ENCODE measurements around the gene EPS8L2. TPM values are rescaled to one million over a fixed set of nuclear protein-coding genes. Genes with fewer than 3 reads are reported as not detected.
A peak's percentile ranks its signal among the peaks of the same experiment; 100 is the strongest.

EPS8L2 gene
- total and polyA plus RNA-seq, 2 of the 13 experiments (the other 11 are each of a cell fraction or from before 2014, with no cell fraction given) = 89.3 to 416 TPM

DNA sequence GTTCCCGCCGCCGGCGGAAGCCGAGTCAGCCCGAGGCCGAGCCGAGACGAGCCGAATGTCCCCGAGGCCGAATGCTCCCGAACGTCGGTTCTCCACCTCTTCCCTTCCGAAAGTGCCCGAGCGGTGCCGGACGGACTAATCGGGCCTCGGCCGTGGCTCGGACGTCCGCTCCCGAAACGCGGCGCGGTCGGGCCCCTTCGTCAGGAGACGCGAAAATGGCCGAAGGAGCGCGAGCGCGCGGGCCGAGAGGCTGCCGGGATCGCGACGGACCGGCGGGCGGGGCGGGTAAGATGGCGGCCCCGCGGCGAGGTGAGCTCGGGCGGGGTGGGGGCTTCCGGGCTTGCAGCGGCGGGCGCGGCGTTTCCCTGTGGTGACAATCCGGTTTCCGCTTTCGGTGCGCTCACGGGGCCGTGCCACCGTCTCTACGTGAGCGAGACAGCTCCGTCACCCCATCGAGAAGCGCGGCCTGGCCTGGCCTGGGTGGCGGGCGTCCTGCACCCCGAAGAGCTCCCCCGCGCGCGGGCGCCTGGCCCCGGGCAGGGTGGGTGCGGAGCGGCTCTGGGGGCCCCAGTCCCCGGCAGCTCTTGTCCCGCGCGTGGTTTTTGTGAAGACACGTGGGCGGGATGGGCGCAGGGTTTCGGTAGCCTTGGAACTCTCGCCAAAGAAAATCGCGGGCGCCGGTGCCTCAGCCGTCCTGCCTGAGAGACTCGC, 10.3 kb upstream of the EPS8L2 start, which contains the start of gene TMEM80 (continued):
- TF ChIP-seq POLR2G (IDR thresholded peaks at IDR 0.05; ENCODE audit: low read depth, low read length) (peak; percentile 55), MEIS2 (CRISPR knock-in tag; IDR thresholded peaks at IDR 0.05) (peak; percentile 34; the same call in 1 of the 2 replicates), ZBTB7A (CRISPR knock-in tag; IDR thresholded peaks at IDR 0.05) (peak; percentile 18; the same call in 1 of the 2 replicates), ZNF749 (CRISPR knock-in tag; IDR thresholded peaks at IDR 0.05; ENCODE audit: borderline replicate concordance) (0 out of 2 replicates have a peak, but pooled peaks have one; percentile 42), TCF12 (IDR thresholded peaks at IDR 0.05) (no peak), TCF12 (CRISPR knock-in tag; IDR thresholded peaks at IDR 0.05) (0 out of 2 replicates have a peak, but pooled peaks have one; percentile 68), SIN3A (IDR thresholded peaks at IDR 0.05; ENCODE audit: borderline replicate concordance, low read depth, low read length) (peak; percentile 47; the same call in 1 of the 2 replicates), KDM2A (CRISPR knock-in tag; IDR thresholded peaks at IDR 0.05; ENCODE audit: borderline replicate concordance, low read depth) (peak; percentile 98), ETV6 (CRISPR knock-in tag; conservative IDR thresholded peaks at IDR 0.05) (peak; percentile 46), ARNT2 (CRISPR knock-in tag; IDR thresholded peaks at IDR 0.05; ENCODE audit: low read depth) (0 out of 2 replicates have a peak, but pooled peaks have one; percentile 80), ZNF430 (CRISPR knock-in tag; IDR thresholded peaks at IDR 0.05) (peak; percentile 63; the same call in 1 of the 2 replicates), ZNF878 (CRISPR knock-in tag; IDR thresholded peaks at IDR 0.05) (no peak; the same call in 1 of the 2 replicates), MED13 (CRISPR knock-in tag; IDR thresholded peaks at IDR 0.05) (no peak), ZNF607 (CRISPR knock-in tag; IDR thresholded peaks at IDR 0.05; ENCODE audit: borderline replicate concordance) (peak; percentile 48; the same call in 1 of the 2 replicates), SRY (CRISPR knock-in tag; IDR thresholded peaks at IDR 0.05) (peak; percentile 86; the same call in 1 of the 2 replicates), ZFYVE20 (CRISPR knock-in tag; IDR thresholded peaks at IDR 0.05; ENCODE audit: borderline replicate concordance, low read depth) (peak; percentile 55; the same call in 1 of the 2 replicates)
- TF ChIP-seq, protein P1, sequence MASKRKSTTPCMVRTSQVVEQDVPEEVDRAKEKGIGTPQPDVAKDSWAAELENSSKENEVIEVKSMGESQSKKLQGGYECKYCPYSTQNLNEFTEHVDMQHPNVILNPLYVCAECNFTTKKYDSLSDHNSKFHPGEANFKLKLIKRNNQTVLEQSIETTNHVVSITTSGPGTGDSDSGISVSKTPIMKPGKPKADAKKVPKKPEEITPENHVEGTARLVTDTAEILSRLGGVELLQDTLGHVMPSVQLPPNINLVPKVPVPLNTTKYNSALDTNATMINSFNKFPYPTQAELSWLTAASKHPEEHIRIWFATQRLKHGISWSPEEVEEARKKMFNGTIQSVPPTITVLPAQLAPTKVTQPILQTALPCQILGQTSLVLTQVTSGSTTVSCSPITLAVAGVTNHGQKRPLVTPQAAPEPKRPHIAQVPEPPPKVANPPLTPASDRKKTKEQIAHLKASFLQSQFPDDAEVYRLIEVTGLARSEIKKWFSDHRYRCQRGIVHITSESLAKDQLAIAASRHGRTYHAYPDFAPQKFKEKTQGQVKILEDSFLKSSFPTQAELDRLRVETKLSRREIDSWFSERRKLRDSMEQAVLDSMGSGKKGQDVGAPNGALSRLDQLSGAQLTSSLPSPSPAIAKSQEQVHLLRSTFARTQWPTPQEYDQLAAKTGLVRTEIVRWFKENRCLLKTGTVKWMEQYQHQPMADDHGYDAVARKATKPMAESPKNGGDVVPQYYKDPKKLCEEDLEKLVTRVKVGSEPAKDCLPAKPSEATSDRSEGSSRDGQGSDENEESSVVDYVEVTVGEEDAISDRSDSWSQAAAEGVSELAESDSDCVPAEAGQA (IDR thresholded peaks at IDR 0.05; ENCODE audit: low read depth) = peak; percentile 86
- TF ChIP-seq, protein P1 (CRISPR knock-in tag; IDR thresholded peaks at IDR 0.05; ENCODE audit: borderline replicate concordance) = 0 out of 2 replicates have a peak, but pooled peaks have one; percentile 11
- TF ChIP-seq, protein P2, sequence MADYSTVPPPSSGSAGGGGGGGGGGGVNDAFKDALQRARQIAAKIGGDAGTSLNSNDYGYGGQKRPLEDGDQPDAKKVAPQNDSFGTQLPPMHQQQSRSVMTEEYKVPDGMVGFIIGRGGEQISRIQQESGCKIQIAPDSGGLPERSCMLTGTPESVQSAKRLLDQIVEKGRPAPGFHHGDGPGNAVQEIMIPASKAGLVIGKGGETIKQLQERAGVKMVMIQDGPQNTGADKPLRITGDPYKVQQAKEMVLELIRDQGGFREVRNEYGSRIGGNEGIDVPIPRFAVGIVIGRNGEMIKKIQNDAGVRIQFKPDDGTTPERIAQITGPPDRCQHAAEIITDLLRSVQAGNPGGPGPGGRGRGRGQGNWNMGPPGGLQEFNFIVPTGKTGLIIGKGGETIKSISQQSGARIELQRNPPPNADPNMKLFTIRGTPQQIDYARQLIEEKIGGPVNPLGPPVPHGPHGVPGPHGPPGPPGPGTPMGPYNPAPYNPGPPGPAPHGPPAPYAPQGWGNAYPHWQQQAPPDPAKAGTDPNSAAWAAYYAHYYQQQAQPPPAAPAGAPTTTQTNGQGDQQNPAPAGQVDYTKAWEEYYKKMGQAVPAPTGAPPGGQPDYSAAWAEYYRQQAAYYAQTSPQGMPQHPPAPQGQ (CRISPR knock-in tag; IDR thresholded peaks at IDR 0.05; ENCODE audit: borderline replicate concordance) = 0 out of 2 replicates have a peak, but pooled peaks have one; percentile 44
- TF ChIP-seq, protein P3, sequence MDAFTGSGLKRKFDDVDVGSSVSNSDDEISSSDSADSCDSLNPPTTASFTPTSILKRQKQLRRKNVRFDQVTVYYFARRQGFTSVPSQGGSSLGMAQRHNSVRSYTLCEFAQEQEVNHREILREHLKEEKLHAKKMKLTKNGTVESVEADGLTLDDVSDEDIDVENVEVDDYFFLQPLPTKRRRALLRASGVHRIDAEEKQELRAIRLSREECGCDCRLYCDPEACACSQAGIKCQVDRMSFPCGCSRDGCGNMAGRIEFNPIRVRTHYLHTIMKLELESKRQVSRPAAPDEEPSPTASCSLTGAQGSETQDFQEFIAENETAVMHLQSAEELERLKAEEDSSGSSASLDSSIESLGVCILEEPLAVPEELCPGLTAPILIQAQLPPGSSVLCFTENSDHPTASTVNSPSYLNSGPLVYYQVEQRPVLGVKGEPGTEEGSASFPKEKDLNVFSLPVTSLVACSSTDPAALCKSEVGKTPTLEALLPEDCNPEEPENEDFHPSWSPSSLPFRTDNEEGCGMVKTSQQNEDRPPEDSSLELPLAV (CRISPR knock-in tag; conservative IDR thresholded peaks at IDR 0.05; ENCODE audit: low read depth) = no peak

Data from HepG2 (cell line).